ENCODE measurements around the gene FHAD1.

Gene FHAD1

DNA sequence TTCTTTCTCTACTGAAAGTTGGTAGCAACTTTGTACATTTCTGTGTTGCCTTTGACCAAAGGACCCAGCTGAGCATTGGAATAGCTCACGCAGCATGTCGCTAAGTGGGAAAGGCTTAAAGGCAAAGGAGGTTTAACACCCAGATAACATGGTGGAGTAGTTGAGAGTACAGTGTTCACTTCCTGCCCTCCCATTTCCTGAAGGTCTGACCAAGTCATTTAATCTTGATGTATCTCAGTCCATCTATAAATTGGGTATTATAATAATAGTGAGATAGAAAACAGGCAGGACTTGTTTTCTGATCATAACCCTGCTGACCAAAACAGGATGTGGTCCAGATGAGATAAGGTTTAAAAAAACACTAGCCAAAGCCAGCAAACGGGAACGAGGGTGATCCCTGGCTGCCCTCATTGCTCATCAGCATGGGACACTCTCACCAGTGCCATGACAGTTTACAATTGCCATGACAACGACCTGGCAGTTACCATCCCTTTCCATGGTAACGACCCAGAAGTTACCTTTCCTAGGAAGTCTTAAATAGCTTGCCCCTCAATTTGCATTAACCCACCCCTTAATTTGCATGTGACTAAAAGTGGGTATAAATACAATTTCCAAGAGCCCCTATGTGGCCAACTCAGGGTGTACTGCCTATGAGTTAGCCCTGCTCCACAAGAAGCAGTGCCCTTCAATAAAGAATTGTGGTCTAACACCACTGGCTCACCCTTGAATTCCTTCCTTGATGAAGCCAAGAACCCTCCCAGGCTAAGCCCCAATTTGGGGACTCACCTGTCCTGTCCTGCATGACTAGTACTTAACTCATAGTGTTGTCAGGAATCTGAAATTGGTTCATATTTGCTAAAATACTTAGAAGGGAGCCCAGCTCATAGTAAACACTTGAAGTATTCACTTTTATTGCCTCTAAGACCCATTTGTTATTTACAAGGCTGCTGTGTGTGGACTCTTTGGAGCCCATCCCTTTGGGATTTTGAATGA, 28.4 kb upstream of the FHAD1 start:
- peak; percentile 11 for DNase-seq

GRCh38 chr1:15219280-15220023, 27.6 kb upstream of the FHAD1 start:
- no peak for DNase-seq

GRCh38 chr1:15220024-15220392, 27.0 kb upstream of the FHAD1 start:
- DNase-seq: no peak

- DNase-seq: no peak
Measured at GRCh38 chr1:15220825-15221431, 26.1 kb upstream of the FHAD1 start.

- no peak for DNase-seq
Measured at GRCh38 chr1:15222653-15223303, 24.2 kb upstream of the FHAD1 start.

DNA sequence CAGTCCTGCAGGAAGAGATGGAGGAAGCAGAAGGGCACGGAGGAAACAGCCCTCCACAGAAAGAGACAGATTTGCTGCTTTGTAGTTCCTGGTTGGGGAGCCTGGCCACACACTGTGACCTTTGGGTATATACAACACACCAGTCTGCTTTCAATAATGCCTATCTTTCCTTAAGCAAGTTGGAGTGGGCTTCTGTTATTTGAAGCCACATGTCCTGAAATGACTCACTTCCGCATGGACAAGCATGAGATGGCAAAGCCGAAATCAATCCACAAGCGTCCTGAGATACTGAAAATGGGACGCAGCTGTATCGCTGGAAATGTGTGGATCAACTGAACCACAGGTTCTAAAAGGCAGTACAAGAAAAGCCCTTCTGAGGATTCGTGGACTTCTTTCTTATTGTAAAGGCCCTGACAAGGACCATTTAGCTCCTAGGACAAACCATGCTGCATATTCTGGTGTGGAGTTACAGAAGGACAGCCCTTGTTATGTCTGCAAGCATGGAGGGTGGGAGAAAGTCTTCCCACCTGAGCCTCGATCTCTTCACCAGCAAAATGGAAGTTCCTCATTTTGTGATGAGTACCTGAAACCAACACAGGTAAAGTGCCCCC, 22.7 kb upstream of the FHAD1 start:
- DNase-seq: no peak

DNA sequence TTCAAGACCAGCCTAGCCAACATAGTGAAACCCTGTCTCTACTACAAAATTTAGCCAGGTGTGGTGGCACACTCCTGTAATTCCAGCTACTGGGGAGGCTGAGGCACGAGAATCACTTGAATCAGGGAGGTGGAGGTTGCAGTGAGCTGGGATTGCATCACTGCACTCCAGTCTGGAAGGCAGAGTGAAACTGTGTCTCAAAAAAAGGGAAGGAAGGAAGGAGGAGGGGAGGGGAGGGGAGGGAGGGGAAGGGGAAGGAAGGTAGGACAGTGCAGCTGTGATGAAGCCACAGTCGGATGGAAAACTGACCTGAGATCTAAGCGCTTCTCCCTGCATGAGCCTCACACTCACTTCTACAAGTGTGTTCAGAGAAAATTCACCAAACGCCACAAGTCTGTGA, 22.0 kb upstream of the FHAD1 start:
- no peak for DNase-seq

DNA sequence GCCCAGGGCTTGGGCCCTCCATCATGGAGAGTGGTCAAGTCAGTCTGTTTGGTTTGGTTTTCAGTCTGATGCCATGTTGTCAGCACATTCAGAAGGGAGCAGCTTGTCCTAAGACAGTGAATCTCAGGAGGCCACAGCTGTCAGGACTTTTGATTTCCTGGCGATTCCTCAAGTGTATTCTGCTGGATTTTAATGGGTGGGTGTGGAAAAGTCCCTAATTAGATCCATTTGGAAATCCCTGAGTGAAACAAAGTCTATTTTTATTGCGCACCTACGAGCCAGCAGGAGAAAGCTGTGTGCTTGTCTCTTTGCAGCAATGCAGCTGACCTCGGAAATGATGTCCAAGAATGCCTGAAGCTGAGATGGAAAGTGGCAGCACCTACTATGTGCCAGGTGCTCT, 21.6 kb upstream of the FHAD1 start:
- no peak for DNase-seq

DNA sequence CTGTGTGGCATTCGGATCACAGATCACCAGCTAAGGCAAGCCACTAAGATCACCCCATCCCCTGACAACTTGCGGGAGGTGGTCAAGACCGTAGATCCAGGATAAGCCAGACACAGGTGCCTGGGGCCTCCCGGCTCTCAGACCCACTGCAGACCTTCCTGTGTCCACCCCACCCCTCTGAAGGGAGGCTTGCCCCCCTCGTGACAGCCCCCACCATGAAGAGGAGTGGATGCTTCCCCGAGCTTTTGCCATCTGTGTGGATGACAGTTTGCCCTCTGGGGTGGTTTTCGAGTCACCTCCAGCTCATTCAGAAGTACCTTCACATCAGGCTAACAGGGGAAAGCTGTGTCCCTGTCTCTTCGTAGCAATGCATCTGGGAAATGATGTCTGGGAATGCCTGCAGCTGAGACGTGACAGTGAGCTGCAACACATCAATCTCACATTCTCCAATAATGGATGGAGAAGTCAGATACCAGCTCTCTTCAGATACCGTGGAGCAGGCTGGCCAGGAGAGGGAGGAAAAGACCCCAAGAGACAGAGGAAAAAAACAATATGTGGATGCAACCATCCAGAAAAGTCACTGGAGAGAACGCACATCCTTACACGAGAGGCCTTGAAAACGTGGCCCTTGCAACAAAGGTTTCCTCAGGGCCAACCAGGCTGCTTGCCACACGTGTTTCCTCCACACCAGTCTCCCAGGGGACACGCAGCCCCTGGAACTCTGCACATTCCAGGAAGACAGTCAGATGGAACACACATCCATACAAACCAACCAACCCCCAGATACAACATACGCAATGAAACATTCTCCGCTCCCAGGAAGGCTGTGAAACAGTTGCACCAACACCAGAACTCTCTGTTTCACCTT, 20.4 kb upstream of the FHAD1 start:
- no peak for DNase-seq

DNA sequence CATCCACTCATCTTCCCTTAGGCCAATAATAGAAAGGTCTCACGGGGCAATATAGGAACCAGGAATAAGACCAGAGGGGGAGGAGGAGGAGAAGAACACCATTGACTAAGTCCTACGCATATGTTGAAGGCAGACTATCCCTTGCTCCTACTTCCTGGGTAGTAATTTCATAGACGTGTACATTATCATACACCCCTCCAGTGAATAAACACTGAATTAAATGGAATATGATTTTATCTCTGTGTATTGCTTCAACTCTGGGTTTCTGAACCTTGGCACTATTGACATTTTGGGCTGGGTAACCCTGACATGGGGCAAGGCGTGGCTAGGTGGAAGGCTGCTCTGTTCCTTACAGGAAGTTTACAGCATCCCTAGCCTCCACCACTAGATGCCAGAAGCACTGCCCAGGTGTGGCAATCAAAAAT, 17.3 kb upstream of the FHAD1 start:
- DNase-seq: no peak

GRCh38 chr1:15231714-15232201, 15.3 kb upstream of the FHAD1 start:
- DNase-seq: peak; percentile 84

- no peak for DNase-seq
Measured at GRCh38 chr1:15233689-15234088, 13.3 kb upstream of the FHAD1 start.

DNA sequence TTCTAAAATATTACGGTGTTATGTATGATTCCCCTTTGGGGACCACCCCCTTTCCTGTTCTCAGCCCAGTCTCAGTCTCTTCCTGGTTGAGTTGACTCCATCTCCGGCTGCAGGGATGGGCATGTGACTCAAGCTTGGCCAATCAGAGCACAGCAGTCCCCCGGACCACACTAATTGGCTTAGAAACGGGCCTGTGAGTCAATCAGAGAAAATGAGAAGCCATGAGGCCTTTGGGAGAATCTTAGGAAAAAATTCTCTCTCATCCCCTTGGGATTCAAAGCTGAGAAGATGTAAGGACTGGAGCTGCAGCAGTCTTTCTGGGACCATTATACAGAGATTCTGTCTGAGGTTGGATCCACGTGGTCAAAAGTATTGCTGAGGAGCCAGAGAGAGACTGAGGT, 10.7 kb upstream of the FHAD1 start:
- no peak for DNase-seq

GRCh38 chr1:15236746-15237145, 10.3 kb upstream of the FHAD1 start:
- DNase-seq: no peak

DNA sequence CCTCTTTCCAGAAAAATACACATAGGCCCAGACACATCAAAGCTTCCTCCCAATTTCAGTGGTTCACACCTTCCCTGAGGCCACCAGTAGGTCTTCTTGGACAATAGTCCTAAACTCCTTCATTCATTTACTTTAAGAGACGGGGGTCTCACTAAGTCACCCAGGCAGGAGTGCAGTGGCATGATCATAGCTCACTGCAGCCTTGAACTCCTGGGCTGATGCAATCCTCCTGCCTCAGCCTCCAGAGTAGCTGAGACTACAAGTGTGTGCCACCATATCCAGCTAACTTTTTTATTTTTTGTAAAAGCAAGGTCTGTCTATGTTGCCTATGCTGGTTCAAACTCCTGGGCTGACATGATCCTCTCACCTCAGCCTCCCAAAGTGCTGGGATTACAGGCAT, 8.2 kb upstream of the FHAD1 start:
- no peak for DNase-seq

DNA sequence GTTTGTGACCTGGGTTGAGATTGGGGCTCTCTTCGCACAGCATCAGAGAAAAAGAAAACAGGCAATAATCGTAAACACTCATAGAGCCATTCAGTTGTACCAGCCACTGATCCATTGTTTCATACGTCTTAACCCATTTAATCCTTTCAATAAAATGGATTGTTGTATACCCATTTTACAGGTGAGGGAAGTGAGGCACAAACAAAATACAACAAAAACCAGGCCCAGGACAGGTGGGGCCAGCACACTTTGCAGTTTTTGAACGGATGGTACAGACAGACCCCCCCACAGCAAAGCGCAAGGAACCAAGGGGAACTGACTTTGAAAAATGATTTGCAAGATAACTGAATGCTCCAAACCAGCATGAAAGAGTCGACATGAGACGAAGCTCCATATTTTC, 4.3 kb upstream of the FHAD1 start:
- no peak for DNase-seq

- no peak for DNase-seq
Measured at GRCh38 chr1:15243275-15244043, 3.6 kb upstream of the FHAD1 start.

GRCh38 chr1:15244813-15245212, 2.2 kb upstream of the FHAD1 start:
- DNase-seq: no peak

DNA sequence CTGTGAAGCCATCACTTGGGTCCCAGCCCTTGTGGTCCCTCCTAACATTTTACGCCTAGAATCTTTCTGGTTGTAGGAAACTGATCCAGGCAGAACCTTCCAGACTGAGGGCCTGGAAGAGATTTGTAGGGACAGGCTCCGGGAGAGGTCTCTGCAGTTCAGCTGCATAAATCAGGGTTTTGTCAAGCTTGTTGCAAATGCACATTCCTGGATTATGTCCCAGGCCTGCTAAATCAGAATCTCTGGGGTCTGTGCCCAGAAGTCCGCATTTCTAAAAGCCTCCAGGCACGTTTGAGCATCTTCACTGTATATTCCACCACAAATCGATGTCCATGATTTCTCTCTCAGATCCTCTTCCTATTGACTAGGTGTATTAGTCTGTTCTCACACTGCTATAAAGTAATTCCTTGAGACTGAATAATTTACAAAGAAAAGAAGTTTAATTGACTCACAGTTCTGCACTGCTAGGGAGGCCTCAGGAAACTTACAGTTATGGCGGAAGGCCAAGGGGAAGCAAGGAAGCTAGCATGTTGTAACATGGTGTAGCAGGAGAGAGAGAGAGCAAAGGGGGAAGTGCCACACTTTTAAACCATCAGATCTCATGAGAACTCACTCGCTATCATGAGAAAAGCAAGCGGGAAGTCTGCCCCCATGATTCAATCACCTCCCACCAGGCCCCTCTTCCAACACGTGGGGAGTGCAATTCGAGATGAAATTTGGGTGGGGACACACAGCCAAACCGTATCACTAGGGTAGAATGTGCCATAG, 1.2 kb upstream of the FHAD1 start:
- DNase-seq: no peak

GRCh38 chr1:15248216-15248615, 1.2 kb downstream of the FHAD1 start:
- DNase-seq: peak; percentile 37
